T-helper 22 cell (primary cell): ENCODE results near the gene RAB11FIP3.
"Not testable (repeated sequence)": the region's sequence is repeated elsewhere in the genome, so short reads cannot be mapped to it uniquely, and the experiment has no call there.

ENCODE experiments used
- DNase-seq: peaks from one replicate; pipeline ENCODE4 v3.0.0-alpha.2; 2020; ENCODE audit warnings: low read depth

Gene RAB11FIP3

GRCh38 chr16:467249-467871 is 41.9 kb downstream of the RAB11FIP3 start:
- DNase-seq, result not testable (repeated sequence)

GRCh38 chr16:468068-468821 is 42.8 kb downstream of the RAB11FIP3 start:
- no peak for DNase-seq

- DNase-seq, result not testable (repeated sequence)
These were observed 44.0 kb downstream of the RAB11FIP3 start for GRCh38 chr16:469459-469858.

- no peak for DNase-seq
These were observed 45.0 kb downstream of the RAB11FIP3 start for GRCh38 chr16:470418-470817.

GRCh38 chr16:471353-472198 is 46.1 kb downstream of the RAB11FIP3 start:
- DNase-seq, result no peak

- DNase-seq, result no peak
These were observed 46.7 kb downstream of the RAB11FIP3 start for GRCh38 chr16:472199-472504.

GRCh38 chr16:473046-474043 is 47.9 kb downstream of the RAB11FIP3 start:
- no peak for DNase-seq

GRCh38 chr16:474420-475122 is 49.1 kb downstream of the RAB11FIP3 start:
- no peak for DNase-seq

GRCh38 chr16:476039-476438 is 50.6 kb downstream of the RAB11FIP3 start:
- no peak for DNase-seq

GRCh38 chr16:477301-478157 is 52.1 kb downstream of the RAB11FIP3 start:
- no peak for DNase-seq

GRCh38 chr16:478287-478686 is 52.8 kb downstream of the RAB11FIP3 start:
- DNase-seq, result not testable (repeated sequence)

- DNase-seq, result no peak
These were observed 57.2 kb downstream of the RAB11FIP3 start for GRCh38 chr16:482468-483185.

GRCh38 chr16:483341-484075 is 58.1 kb downstream of the RAB11FIP3 start:
- no peak for DNase-seq

- DNase-seq, result no peak
These were observed 64.2 kb downstream of the RAB11FIP3 start for GRCh38 chr16:489606-490005.

- DNase-seq, result no peak
These were observed 65.3 kb downstream of the RAB11FIP3 start for GRCh38 chr16:490768-491167.

- DNase-seq, result no peak
These were observed 65.9 kb downstream of the RAB11FIP3 start for GRCh38 chr16:491220-491919.

GRCh38 chr16:492211-492875 is 66.9 kb downstream of the RAB11FIP3 start:
- no peak for DNase-seq
